Thyroid gland (tissue), 4 donors: ENCODE results near the gene ALOXE3. TPM values are rescaled to one million over a fixed set of nuclear protein-coding genes. Genes with fewer than 3 reads are reported as not detected.

Experiments used
- DNase-seq, 2 donors: peaks; one replicate each; pipeline ENCODE4 v3.0.0-alpha.2; 2019
- H3K27ac ChIP-seq, 3 donors: fragments of 200-600 bp; sonication (generic); 1 replicate in 2 of 3; 2 replicates in 1 of 3; pipeline ENCODE4 v1.5.1; 2016 to 2019; ENCODE audit warnings: mild to moderate bottlenecking in 1 of 3, moderate library complexity in 1 of 3
- H3K27me3 ChIP-seq: fragments of 200-600 bp; sonication (generic); one replicate; pipeline ENCODE4 v1.5.1; 2019
- H3K36me3 ChIP-seq, 2 donors: fragments of 200-600 bp; sonication (generic); one replicate each; pipeline ENCODE4 v1.5.1; 2016 to 2019
- H3K4me1 ChIP-seq, 2 donors: fragments of 200-600 bp; sonication (generic); one replicate each; pipeline ENCODE4 v1.5.1; 2017 to 2019
- H3K4me3 ChIP-seq, 3 donors: fragments of 200-600 bp; sonication (generic); replicated peaks in 1 of 3; 1 replicate in 2 of 3; 2 replicates in 1 of 3; pipeline ENCODE4 v1.5.1; 2016; ENCODE audit warnings: mild to moderate bottlenecking in 1 of 3
- H3K9me3 ChIP-seq: fragments of 200-600 bp; sonication (generic); one replicate; pipeline ENCODE4 v1.5.1; 2017
- CTCF ChIP-seq, 6 experiments: fragments of 200-600 bp in 3 of 6; fragments of 450-650 bp in 3 of 6; sonication (generic) in 3 of 6; IDR thresholded peaks; one replicate each; pipeline ENCODE4 v1.5.1; 2016 to 2019; ENCODE audit warnings: antibody characterized with exemption in 6 of 6, mild to moderate bottlenecking in 2 of 6, inconsistent platforms in 1 of 6, moderate library complexity in 1 of 6
- POLR2A ChIP-seq, 2 donors: fragments of 450-650 bp; IDR thresholded peaks; one replicate each; pipeline ENCODE4 v1.6.1; 2017; ENCODE audit warnings: antibody characterized with exemption in 2 of 2, mild to moderate bottlenecking in 2 of 2, moderate library complexity in 1 of 2
- WGBS, 2 donors: methylation state at CpG; one replicate each; pipeline ENCODE4 v1.1.5; 2017; 5-methylcytosine and 5-hydroxymethylcytosine counted together
- intact Hi-C: fragments of 100-400 bp; cut with DNase I; formaldehyde crosslinking; loops from one replicate; pipeline ENCODE4 v1.15.1; 2023
- total RNA-seq, 4 donors: library from RNA; depleted of rRNA; stranded (reverse); fragments of >200 nt; gene quantifications; one replicate each; pipeline ENCODE4 v1.2.3, GENCODE V29; 2016

Gene ALOXE3
- total RNA-seq, 4 donors from 2014 or later = not detected

- 75 to 82% methylated on average over 11 to 15 of the region's 18 CpGs for WGBS, 2 donors
- Histone ChIP-seq H3K27ac (peak overlapping the region; percentile 93 to 100 (median 98)), H3K4me1 (peaks cover 30 to 33% of the 10 kb centered on the region in 2 donors), H3K36me3 (peaks cover 54 to 58% of the 10 kb centered on the region in 2 donors), H3K4me3 (peak overlapping the region in 1 of 3 donors; percentile 81), H3K27me3 (no peaks in the 10 kb centered on the region), H3K9me3 (no peaks in the 10 kb centered on the region)
- no peak for DNase-seq
- no peak for TF ChIP-seq POLR2A (IDR thresholded peaks at IDR 0.05)
- no peak for TF ChIP-seq CTCF (IDR thresholded peaks at IDR 0.05)
- intact Hi-C loops = no loop called here
Measured at GRCh38 chr17:8150194-8151119, 32.1 kb upstream of the ALOXE3 start.

- no peak for DNase-seq
- intact Hi-C loops = loop anchor here (10.0 kb wide), 1 partner anchor 305 kb away; no protein-coding TSS in a partner anchor
- Histone ChIP-seq H3K9me3 (no peaks in the 10 kb centered on the region), H3K4me1 (peaks cover 30 to 33% of the 10 kb centered on the region in 2 donors), H3K27ac (peak overlapping the region in 2 of 3 donors; percentile 98 to 100), H3K4me3 (no peak overlapping the region), H3K27me3 (no peaks in the 10 kb centered on the region), H3K36me3 (peaks cover 62 to 66% of the 10 kb centered on the region in 2 donors)
- TF ChIP-seq POLR2A (IDR thresholded peaks at IDR 0.05) (no peak), CTCF (IDR thresholded peaks at IDR 0.05) (no peak)
- WGBS, 2 donors = 91 to 93% methylated on average over 21 to 25 of the region's 29 CpGs
Measured at GRCh38 chr17:8149419-8150193, 31.3 kb upstream of the ALOXE3 start.

- peak overlapping the region in 2 of 3 donors; percentile 70 to 98 for H3K27ac ChIP-seq
- no peaks in the 10 kb centered on the region for H3K27me3 ChIP-seq
- intact Hi-C loops = loop anchor here (10.0 kb wide), 1 partner anchor 304 kb away; no protein-coding TSS in a partner anchor
- DNase-seq = no peak
- WGBS, 2 donors = 94 to 96% methylated on average over 13 of the region's 13 CpGs
- no peak overlapping the region for H3K4me3 ChIP-seq
- H3K4me1 ChIP-seq = peaks cover 27 to 28% of the 10 kb centered on the region in 2 donors
- TF ChIP-seq POLR2A (IDR thresholded peaks at IDR 0.05) (no peak), CTCF (IDR thresholded peaks at IDR 0.05) (no peak)
- H3K36me3 ChIP-seq = peaks cover 73 to 77% of the 10 kb centered on the region in 2 donors
- H3K9me3 ChIP-seq = no peaks in the 10 kb centered on the region
Measured at GRCh38 chr17:8148560-8148959, 30.2 kb upstream of the ALOXE3 start.

- no peaks in the 10 kb centered on the region for H3K27me3 ChIP-seq
- 93 to 98% methylated on average over 12 to 13 of the region's 13 CpGs for WGBS, 2 donors
- intact Hi-C loops = loop anchor here (10.0 kb wide), 1 partner anchor 303 kb away; no protein-coding TSS in a partner anchor
- no peak for DNase-seq
- H3K4me3 ChIP-seq = no peak overlapping the region
- TF ChIP-seq POLR2A (IDR thresholded peaks at IDR 0.05) (no peak), CTCF (IDR thresholded peaks at IDR 0.05) (no peak)
- H3K27ac ChIP-seq = peak overlapping the region in 2 of 3 donors; percentile 70 to 98
- no peaks in the 10 kb centered on the region for H3K9me3 ChIP-seq
- peaks cover 79 to 83% of the 10 kb centered on the region in 2 donors for H3K36me3 ChIP-seq
- H3K4me1 ChIP-seq = peaks cover 20 to 22% of the 10 kb centered on the region in 2 donors
Measured at GRCh38 chr17:8147805-8148404, 29.6 kb upstream of the ALOXE3 start.
